ENCODE results near the gene SLC13A5. TPM values are rescaled to one million over a fixed set of nuclear protein-coding genes. Genes with fewer than 3 reads are reported as not detected.

The SLC13A5 gene
- total and polyA plus RNA-seq, 2 donors (not counting 1 experiment from before 2014, with no cell fraction given) = not detected

- Mint-ChIP-seq H3K27me3 (no peaks in the 10 kb centered on the region), H3K27ac (peak overlapping the region; percentile 88), H3K4me1 (peaks cover 32% of the 10 kb centered on the region), H3K4me3 (peak overlapping the region; percentile 95), H3K9me3 (ENCODE audit: insufficient read depth) (no peaks in the 10 kb centered on the region)
- Histone ChIP-seq H3K4me3 (ENCODE audit: control extremely low read depth in 1 of 5, extremely low read depth in 1 of 5, insufficient read depth in 1 of 5, low read depth in 2 of 5, low read length in 4 of 5) (peak overlapping the region in 4 of 5 experiments; percentile 75 to 90 (median 86)), H3K79me2 (ENCODE audit: control insufficient read depth, insufficient read depth, low read length) (peaks cover 21% of the 10 kb centered on the region), H3K4me2 (replicated peaks; ENCODE audit: low read depth, low read length, poor library complexity, severe bottlenecking) (peak overlapping the region; percentile 94), H3K9me3 (ENCODE audit: control extremely low read depth in 1 of 3, control insufficient read depth in 2 of 3, insufficient read depth in 1 of 3, low read length in 2 of 3) (no peaks in the 10 kb centered on the region), H2AFZ (ENCODE audit: insufficient read depth, low read depth, low read length, poor library complexity, severe bottlenecking) (peak overlapping the region; percentile 93), H3K9ac (ENCODE audit: low read length) (peak overlapping the region; percentile 71), H3K36me3 (replicated peaks in 1 of 2; ENCODE audit: control extremely low read depth in 1 of 2, control insufficient read depth in 1 of 2, extremely low read depth in 1 of 2, insufficient read depth in 2 of 2, low read length in 1 of 2) (peaks cover 1 to 21% of the 10 kb centered on the region in 2 experiments), H3K27ac (ENCODE audit: low read length in 2 of 2) (peak overlapping the region; percentile 83), H4K20me1 (ENCODE audit: control insufficient read depth, insufficient read depth, low read length, poor library complexity, severe bottlenecking) (no peaks in the 10 kb centered on the region), H3K27me3 (replicated peaks in 1 of 4; ENCODE audit: control extremely low read depth in 1 of 4, control insufficient read depth in 3 of 4, insufficient read depth in 4 of 4, low read length in 3 of 4) (no peaks in the 10 kb centered on the region), H3K4me1 (ENCODE audit: control insufficient read depth in 2 of 2, insufficient read depth in 2 of 2, low read length in 2 of 2) (peaks cover 9 to 32% of the 10 kb centered on the region in 2 donors)
- intact Hi-C loops (cut with micrococcal nuclease) = no loop called here
- 90% methylated on average over 3 of the region's 5 CpGs for WGBS (ENCODE audit: insufficient coverage)
- ChIA-PET POLR2A (no interaction called here), CTCF (no interaction called here)
- no peak for TF ChIP-seq EZH2 (IDR thresholded peaks at IDR 0.05; ENCODE audit: borderline replicate concordance, insufficient read depth, low read depth, low read length, poor library complexity, severe bottlenecking)
- no peak for TF ChIP-seq CTCF (IDR thresholded peaks at IDR 0.05)
- DNase-seq = no peak
- no peak for ATAC-seq (ENCODE audit: low read depth)
Observed at GRCh38 chr17:6755281-6755680, 42.1 kb upstream of the SLC13A5 start.

- Histone ChIP-seq H3K27me3 (replicated peaks in 1 of 4; ENCODE audit: control extremely low read depth in 1 of 4, control insufficient read depth in 3 of 4, insufficient read depth in 4 of 4, low read length in 3 of 4) (no peaks in the 10 kb centered on the region), H3K4me2 (replicated peaks; ENCODE audit: low read depth, low read length, poor library complexity, severe bottlenecking) (no peak overlapping the region), H3K27ac (ENCODE audit: low read length in 2 of 2) (no peak overlapping the region), H3K36me3 (replicated peaks in 1 of 2; ENCODE audit: control extremely low read depth in 1 of 2, control insufficient read depth in 1 of 2, extremely low read depth in 1 of 2, insufficient read depth in 2 of 2, low read length in 1 of 2) (peaks cover 0 to 8% of the 10 kb centered on the region in 2 experiments), H2AFZ (ENCODE audit: insufficient read depth, low read depth, low read length, poor library complexity, severe bottlenecking) (peak overlapping the region; percentile 66), H3K4me3 (ENCODE audit: control extremely low read depth in 1 of 5, extremely low read depth in 1 of 5, insufficient read depth in 1 of 5, low read depth in 2 of 5, low read length in 4 of 5) (no peak overlapping the region), H3K4me1 (ENCODE audit: control insufficient read depth in 2 of 2, insufficient read depth in 2 of 2, low read length in 2 of 2) (peaks cover 9 to 32% of the 10 kb centered on the region in 2 donors), H3K79me2 (ENCODE audit: control insufficient read depth, insufficient read depth, low read length) (peaks cover 17% of the 10 kb centered on the region), H4K20me1 (ENCODE audit: control insufficient read depth, insufficient read depth, low read length, poor library complexity, severe bottlenecking) (no peaks in the 10 kb centered on the region), H3K9ac (ENCODE audit: low read length) (no peak overlapping the region), H3K9me3 (ENCODE audit: control extremely low read depth in 1 of 3, control insufficient read depth in 2 of 3, insufficient read depth in 1 of 3, low read length in 2 of 3) (no peaks in the 10 kb centered on the region)
- Mint-ChIP-seq H3K27ac (peak overlapping the region; percentile 42), H3K4me1 (peaks cover 32% of the 10 kb centered on the region), H3K9me3 (ENCODE audit: insufficient read depth) (no peaks in the 10 kb centered on the region), H3K27me3 (peaks cover 2% of the 10 kb centered on the region), H3K4me3 (peak overlapping the region; percentile 42)
- POLR2A ChIA-PET = no interaction called here
- WGBS (ENCODE audit: insufficient coverage) = 100% methylated on average over 3 of the region's 6 CpGs
- TF ChIP-seq EZH2 (IDR thresholded peaks at IDR 0.05; ENCODE audit: borderline replicate concordance, insufficient read depth, low read depth, low read length, poor library complexity, severe bottlenecking) (no peak), CTCF (IDR thresholded peaks at IDR 0.05) (no peak)
- CTCF ChIA-PET = no interaction called here
- intact Hi-C loops (cut with micrococcal nuclease) = no loop called here
- DNase-seq = no peak
- no peak for ATAC-seq (ENCODE audit: low read depth)
Observed at GRCh38 chr17:6753546-6753945, 40.4 kb upstream of the SLC13A5 start.

Data from B cell (primary cell).